GM12878 (cell line): ENCODE results near the gene GIGYF2. TPM values are rescaled to one million over a fixed set of nuclear protein-coding genes. Genes with fewer than 3 reads are reported as not detected.

Source experiments
- ATAC-seq: fragments of 200-7000 bp; cut with Tn5 transposase; 3 replicates; pipeline ENCODE4 v1.9.1; 2020; ENCODE audit warnings: mild to moderate bottlenecking, moderate library complexity
- BruUV-seq: library from RNA; stranded (reverse); fragments of 400-500 nt; replicated peaks from 2 replicates; lab custom pipeline; 2021; lab: Mats Ljungman, UMichigan
- CTCF ChIA-PET: fragments of 300-600 bp; sonication (Branson Sonifier 250); formaldehyde crosslinking; extraction: SDS; loops from one replicate; lab custom pipeline; 2021; ENCODE audit warnings: inconsistent platforms; lab: Yijun Ruan, JAX
- POLR2A ChIA-PET: fragments of 350-600 bp; formaldehyde crosslinking; extraction: SDS; loops from one replicate; lab custom pipeline; 2021; ENCODE audit warnings: inconsistent platforms; lab: Charles Lee
- RAD21 ChIA-PET: fragments of 300-600 bp; sonication (Branson Sonifier 250); formaldehyde crosslinking; loops from one replicate; lab custom pipeline; 2023; ENCODE audit warnings: antibody characterized with exemption; ENCODE audit not compliant: unreplicated experiment; lab: Charles Lee
- SMC1A ChIA-PET: fragments of 300-600 bp; sonication (Branson Sonifier 250); formaldehyde crosslinking; loops from one replicate; lab custom pipeline; 2023; ENCODE audit not compliant: unreplicated experiment, uncharacterized antibody; lab: Charles Lee
- DNase-seq: peaks from one replicate; pipeline ENCODE4 v3.0.0-alpha.2; 2011; ENCODE audit warnings: low read depth, low spot score
- FAIRE-seq: peaks from 3 replicates; lab custom pipeline; 2011; peaks lifted over from hg19 to GRCh38; lab: Jason Lieb, UNC
- H2AFZ ChIP-seq: 2 replicates; pipeline ENCODE4 v1.6.0; 2011; ENCODE audit warnings: low read depth, low read length, control low read depth; ENCODE audit not compliant: control insufficient read depth
- H3K27ac ChIP-seq: 2 replicates; pipeline ENCODE4 v1.5.1; 2011; ENCODE audit warnings: control low read depth; ENCODE audit not compliant: control insufficient read depth, insufficient read depth
- H3K27me3 ChIP-seq, 2 experiments: replicated peaks in 1 of 2; 2 replicates each; pipeline versions ENCODE4 v1.6.0 to v1.6.1; 2011; ENCODE audit warnings: low read length in 1 of 2; ENCODE audit not compliant: control insufficient read depth in 2 of 2, insufficient read depth in 2 of 2
- H3K36me3 ChIP-seq, 2 experiments: 2 replicates each; pipeline ENCODE4 v1.5.1; 2011; ENCODE audit warnings: low read length in 1 of 2; ENCODE audit not compliant: control insufficient read depth in 2 of 2, insufficient read depth in 2 of 2
- H3K4me1 ChIP-seq: 2 replicates; pipeline ENCODE4 v1.6.1; 2011; ENCODE audit warnings: mild to moderate bottlenecking, low read length, moderate library complexity, mixed read lengths; ENCODE audit not compliant: control insufficient read depth, insufficient read depth
- H3K4me2 ChIP-seq: 2 replicates; pipeline ENCODE4 v1.6.0; 2011; ENCODE audit warnings: control low read depth; ENCODE audit not compliant: control insufficient read depth, insufficient read depth
- H3K4me3 ChIP-seq: fragments of 200-600 bp; sonication (generic); 2 replicates; pipeline ENCODE4 v1.5.1; 2016
- H3K79me2 ChIP-seq: 2 replicates; pipeline ENCODE4 v1.6.0; 2011; ENCODE audit warnings: low read length; ENCODE audit not compliant: control insufficient read depth, insufficient read depth
- H3K9ac ChIP-seq: 2 replicates; pipeline ENCODE4 v1.8.0; 2011; ENCODE audit warnings: low read length, control low read depth, mixed read lengths; ENCODE audit not compliant: control insufficient read depth, insufficient read depth
- H3K9me3 ChIP-seq: replicated peaks from 3 replicates; pipeline ENCODE4 v1.5.1; 2011; ENCODE audit warnings: mild to moderate bottlenecking, low read length; ENCODE audit not compliant: control insufficient read depth, insufficient read depth
- H4K20me1 ChIP-seq: 2 replicates; pipeline ENCODE4 v1.6.0; 2011; ENCODE audit not compliant: control insufficient read depth, insufficient read depth
- ESRRA ChIP-seq: IDR thresholded peaks from 2 replicates; pipeline ENCODE4 v1.6.1; 2012; ENCODE audit warnings: mild to moderate bottlenecking, low read length, improper control_type of control experiment
- FOXK2 ChIP-seq: fragments of 450-650 bp; IDR thresholded peaks from 2 replicates; pipeline ENCODE4 v1.6.1; 2017; ENCODE audit warnings: mild to moderate bottlenecking, moderate library complexity
- IRF3 ChIP-seq: fragments of 450-650 bp; IDR thresholded peaks from 2 replicates; pipeline ENCODE4 v1.6.1; 2014; ENCODE audit warnings: mild to moderate bottlenecking
- JUNB ChIP-seq: IDR thresholded peaks from 2 replicates; pipeline ENCODE4 v1.6.1; 2016; ENCODE audit warnings: antibody characterized with exemption, mild to moderate bottlenecking
- NFYA ChIP-seq: IDR thresholded peaks from 2 replicates; pipeline ENCODE4 v1.6.1; 2011; ENCODE audit warnings: low read depth, mild to moderate bottlenecking, low read length, improper control_type of control experiment, borderline replicate concordance
- PKNOX1 ChIP-seq: fragments of 450-650 bp; IDR thresholded peaks from 2 replicates; pipeline ENCODE4 v1.6.1; 2016; ENCODE audit warnings: mild to moderate bottlenecking
- SPI1 ChIP-seq: IDR thresholded peaks from 2 replicates; pipeline ENCODE4 v1.6.1; 2011; ENCODE audit warnings: low read depth, mild to moderate bottlenecking, low read length, moderate library complexity, borderline replicate concordance; ENCODE audit not compliant: insufficient read depth
- YBX1 ChIP-seq: fragments of 450-650 bp; IDR thresholded peaks from 2 replicates; pipeline ENCODE4 v1.6.1; 2016; ENCODE audit warnings: antibody characterized with exemption
- ZNF217 ChIP-seq: fragments of 450-650 bp; IDR thresholded peaks from 2 replicates; pipeline ENCODE4 v1.6.1; 2017; ENCODE audit warnings: antibody characterized with exemption, mild to moderate bottlenecking
- WGBS: methylation state at CpG from one replicate; pipeline ENCODE4 v1.1.6; 2016; ENCODE audit warnings: low lambda C conversion rate; ENCODE audit not compliant: insufficient replicate concordance, insufficient coverage; ENCODE audit errors: missing lambda C conversion rate; 5-methylcytosine and 5-hydroxymethylcytosine counted together
- in situ Hi-C: fragments of 300-500 bp; cut with MboI; formaldehyde crosslinking; loops from 9 replicates; pipeline ENCODE4 v1.14.3; 2018; ENCODE audit warnings: mixed read lengths
- intact Hi-C: fragments of 100-400 bp; cut with micrococcal nuclease; formaldehyde crosslinking; loops from one replicate; pipeline ENCODE4 v1.14.2; 2022; ENCODE audit not compliant: unreplicated experiment
- polyA plus RNA-seq, 11 experiments: library from polyadenylated mRNA; depleted of rRNA in 4 of 11; unstranded in 6 of 11; stranded (reverse) in 5 of 11; fragments of >200 nt; fragmentation: Nextera tagmentation in 4 of 11; fragmentation: Illumina TruSeq in 1 of 11; extraction: Ambion mirVana in 4 of 11; extraction: Trizol in 1 of 11; gene quantifications; 1 replicate in 1 of 11; 2 replicates in 10 of 11; pipeline versions ENCODE4 v1.2.1 to v1.2.3, GENCODE V29; 2011 to 2016; ENCODE audit warnings: inconsistent platforms in 2 of 11, missing spikeins in 2 of 11, low read depth in 1 of 11
- total RNA-seq, 4 experiments: library from RNA; depleted of rRNA in 3 of 4; stranded (reverse); fragments of >200 nt in 3 of 4; fragmentation: Illumina TruSeq in 1 of 4; extraction: Trizol in 1 of 4; gene quantifications; 2 replicates each; pipeline versions ENCODE4 v1.2.1 to v1.2.3, GENCODE V29; 2013 to 2021

Gene GIGYF2
- total and polyA plus RNA-seq, 10 of the 15 experiments (the other 5 are each of a cell fraction or from before 2014, with no cell fraction given): 12.2 to 47.2 (median 39.0) TPM

- CTCF ChIA-PET: no interaction called here
- no peaks in the 10 kb centered on the region for H3K27me3 ChIP-seq
- in situ Hi-C loops: no loop called here
- no peak overlapping the region for H3K27ac ChIP-seq
- no peaks in the 10 kb centered on the region for H3K79me2 ChIP-seq
- BruUV-seq: no TSS peak
- intact Hi-C loops: no loop called here
- H3K36me3 ChIP-seq: no peaks in the 10 kb centered on the region
- no peak for ATAC-seq
- no peak overlapping the region for H3K4me3 ChIP-seq
- no peaks in the 10 kb centered on the region for H3K9me3 ChIP-seq
- no peak overlapping the region for H3K4me2 ChIP-seq
- no peak overlapping the region for H2AFZ ChIP-seq
- 0% methylated on average over 1 of the region's 1 CpG for WGBS
- no peaks in the 10 kb centered on the region for H3K4me1 ChIP-seq
- no peak overlapping the region for H3K9ac ChIP-seq
- no peak for TF ChIP-seq PKNOX1
- TF ChIP-seq JUNB: no peak
- TF ChIP-seq IRF3: no peak
- TF ChIP-seq NFYA: no peak
- no peak for TF ChIP-seq ESRRA
- no peak for TF ChIP-seq FOXK2
- no peak for TF ChIP-seq SPI1
- no peak for TF ChIP-seq YBX1
- TF ChIP-seq ZNF217: no peak
- DNase-seq: no peak
- POLR2A ChIA-PET: no interaction called here
- RAD21 ChIA-PET: no interaction called here
- H4K20me1 ChIP-seq: no peaks in the 10 kb centered on the region
- FAIRE-seq: no peak
- SMC1A ChIA-PET: no interaction called here
These were observed 24.5 kb upstream of the GIGYF2 start for GRCh38 chr2:232672588-232672987.
